Renal pelvis (tissue), 4 donors: ENCODE data around the gene PTK7. TPM values are rescaled to one million over a fixed set of nuclear protein-coding genes. Genes with fewer than 3 reads are reported as not detected.

Experiments
- DNase-seq: peaks from one replicate; pipeline ENCODE4 v3.0.0-alpha.2; 2013
- polyA plus RNA-seq, 3 donors: library from polyadenylated mRNA; unstranded; fragments of 120-200 nt; gene quantifications; one replicate each; pipeline ENCODE4 v1.2.1, GENCODE V29; 2013; ENCODE audit not compliant: insufficient read length in 3 of 3

The PTK7 gene
- polyA plus RNA-seq, 3 donors: 229 to 267 (median 251) TPM

DNA sequence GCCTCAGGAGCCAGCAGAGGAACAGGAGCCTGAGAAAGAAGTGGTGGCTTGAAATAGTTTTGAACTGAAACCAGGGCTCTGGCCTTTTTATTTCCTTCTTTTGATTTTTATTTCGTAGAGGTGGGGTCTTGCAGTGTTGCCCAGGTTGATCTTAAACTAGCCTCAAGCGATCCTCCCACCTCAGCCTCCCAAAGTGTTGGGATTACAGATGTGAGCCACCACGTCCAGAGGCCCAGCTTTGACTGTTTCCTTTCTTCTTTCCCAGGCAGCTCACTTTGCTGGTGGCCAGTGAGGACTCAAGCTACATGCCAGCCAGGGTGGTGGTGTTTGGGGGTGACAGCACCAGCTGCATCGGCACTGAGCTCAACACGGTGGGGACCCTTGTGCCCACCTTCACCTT is 126.3 kb downstream of the PTK7 start:
- DNase-seq: no peak

DNA sequence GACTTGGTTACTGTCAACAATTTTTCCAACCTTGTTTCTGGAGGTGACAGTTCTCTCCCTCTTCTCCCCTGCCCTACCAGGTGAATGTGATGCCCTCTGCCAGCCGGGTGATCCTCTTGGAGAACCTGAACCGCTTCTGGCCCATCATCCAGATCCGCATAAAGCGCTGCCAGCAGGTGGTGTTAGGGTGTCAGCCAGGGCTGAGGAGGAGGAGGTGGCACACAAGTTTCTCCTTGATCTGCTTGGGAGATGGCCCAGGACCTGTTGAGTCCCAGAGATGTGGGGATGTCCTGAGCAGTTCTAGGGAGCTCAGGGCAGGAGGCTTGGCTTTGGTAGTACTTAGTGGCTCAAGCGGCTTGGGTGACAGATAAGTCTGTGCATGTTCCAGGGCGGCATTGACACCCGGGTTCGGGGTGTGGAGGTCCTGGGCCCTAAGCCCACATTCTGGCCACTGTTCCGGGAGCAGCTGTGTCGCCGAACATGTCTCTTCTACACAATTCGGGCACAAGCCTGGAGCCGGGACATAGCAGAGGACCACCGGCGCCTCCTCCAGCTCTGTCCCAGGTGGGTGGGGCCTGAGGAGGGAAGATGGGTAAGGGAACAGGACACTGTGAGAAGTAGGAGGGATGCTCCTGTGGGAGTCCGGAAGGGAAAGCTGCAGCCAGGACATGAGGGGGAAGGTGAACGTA is 127.1 kb downstream of the PTK7 start:
- no peak for DNase-seq

DNA sequence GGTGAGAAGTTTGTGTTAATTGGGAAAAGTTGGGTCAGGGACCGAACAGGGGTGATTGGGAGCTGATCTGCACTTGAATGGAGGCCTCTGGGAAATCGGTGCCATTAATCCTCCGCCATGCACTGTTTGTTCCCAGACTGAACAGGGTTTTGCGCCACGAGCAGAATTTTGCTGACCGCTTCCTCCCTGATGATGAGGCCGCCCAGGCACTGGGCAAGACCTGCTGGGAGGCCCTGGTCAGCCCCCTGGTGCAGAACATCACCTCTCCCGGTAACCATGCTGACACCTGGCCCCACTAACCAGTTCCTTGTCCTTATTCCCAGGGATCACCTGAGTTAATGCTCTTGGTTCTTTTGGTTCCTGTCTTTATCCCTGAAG is 127.6 kb downstream of the PTK7 start:
- DNase-seq: no peak

DNA sequence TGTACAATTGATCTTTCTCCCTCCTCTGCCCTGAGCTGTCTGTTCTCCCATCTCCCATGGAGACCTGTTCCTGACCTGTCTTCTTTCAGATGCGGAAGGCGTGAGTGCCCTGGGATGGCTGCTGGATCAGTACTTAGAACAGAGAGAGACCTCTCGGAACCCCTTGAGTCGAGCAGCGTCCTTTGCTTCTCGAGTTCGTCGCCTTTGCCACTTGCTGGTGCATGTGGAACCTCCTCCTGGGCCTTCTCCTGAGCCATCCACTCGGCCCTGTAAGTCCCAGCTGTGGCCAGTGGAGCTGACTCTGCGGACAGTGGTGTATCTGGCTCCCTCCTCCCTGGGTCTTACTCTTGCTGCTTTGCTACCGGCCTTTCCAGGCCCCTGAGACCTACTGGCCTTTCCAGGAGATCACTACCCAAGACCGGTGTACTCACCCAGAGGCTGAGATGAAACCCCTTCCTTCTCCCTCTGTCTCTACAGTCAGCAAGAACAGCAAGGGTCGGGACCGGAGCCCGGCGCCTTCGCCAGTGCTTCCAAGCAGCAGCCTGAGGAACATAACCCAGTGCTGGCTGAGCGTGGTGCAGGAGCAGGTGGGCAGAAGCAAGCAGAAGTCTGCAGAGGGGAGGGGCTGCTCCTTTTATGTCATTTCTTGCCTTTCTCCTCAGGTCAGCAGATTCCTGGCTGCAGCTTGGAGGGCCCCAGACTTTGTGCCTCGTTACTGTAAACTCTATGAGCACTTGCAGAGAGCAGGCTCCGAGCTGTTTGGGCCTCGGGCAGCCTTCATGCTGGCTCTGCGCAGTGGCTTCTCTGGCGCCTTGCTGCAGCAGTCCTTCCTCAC is 128.4 kb downstream of the PTK7 start:
- no peak for DNase-seq

DNA sequence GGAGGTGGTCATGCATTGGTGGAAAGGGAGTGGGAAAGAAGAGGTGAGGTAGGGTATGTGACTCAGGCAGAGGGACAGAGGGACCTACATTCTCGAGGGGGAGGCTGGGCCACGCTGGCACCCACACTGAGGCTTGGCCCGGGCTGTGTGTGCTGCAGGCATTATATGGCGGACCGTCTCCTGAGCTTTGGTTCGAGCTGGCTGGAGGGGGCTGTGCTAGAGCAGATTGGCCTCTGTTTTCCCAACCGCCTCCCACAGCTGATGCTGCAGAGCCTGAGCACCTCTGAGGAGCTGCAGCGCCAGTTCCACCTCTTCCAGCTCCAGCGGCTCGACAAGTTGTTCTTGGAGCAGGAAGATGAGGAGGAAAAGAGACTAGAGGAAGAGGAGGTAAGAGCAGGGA is 129.7 kb downstream of the PTK7 start:
- no peak for DNase-seq

DNA sequence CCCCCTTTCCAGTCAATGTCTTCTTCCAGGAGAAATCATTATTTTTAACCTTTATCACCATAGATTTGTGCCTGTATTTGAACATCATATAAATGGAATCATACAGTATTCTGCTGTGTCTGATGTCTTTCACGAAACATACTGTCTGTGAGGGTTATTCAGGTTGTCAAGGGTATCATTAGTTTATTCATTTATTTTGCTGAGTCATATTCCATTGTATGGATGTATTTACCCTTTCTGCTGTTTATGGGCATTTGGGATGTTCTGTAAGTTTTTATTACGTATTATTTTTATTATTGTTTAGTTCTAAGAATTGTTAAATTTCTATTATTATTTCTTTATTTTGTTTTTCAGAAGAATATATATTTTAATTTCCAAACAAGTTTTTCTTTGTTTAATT is 131.2 kb downstream of the PTK7 start:
- DNase-seq: no peak

Other genes with a start within 250 kb of the PTK7 start
- gene RPL7L1, start 196.7 kb upstream of the PTK7 start, polyA plus RNA-seq: 100 to 1,000 TPM in 2 of 3 donors, 10 to 100 TPM in 1; 87.3 to 135 (median 113) TPM
- gene PTCRA, start 160.3 kb upstream of the PTK7 start, polyA plus RNA-seq: under 1 TPM; 0.23 to 0.48 (median 0.41) TPM
- 10 to 100 TPM; 59.3 to 68.5 (median 61.7) TPM for gene CNPY3, start 146.8 kb upstream of the PTK7 start, polyA plus RNA-seq
- 1 to 10 TPM in 2 of 3 donors, under 1 TPM in 1; 0.57 to 1.9 (median 1.5) TPM for gene GNMT, start 115.6 kb upstream of the PTK7 start, polyA plus RNA-seq
- 10 to 100 TPM; 27.8 to 35.3 (median 33.0) TPM for gene PEX6, start 97.1 kb upstream of the PTK7 start, polyA plus RNA-seq
- 10 to 100 TPM; 60.6 to 63.9 (median 62.5) TPM for gene PPP2R5D, start 91.7 kb upstream of the PTK7 start, polyA plus RNA-seq
- 100 to 1,000 TPM in 1 of 3 donors, 10 to 100 TPM in 2; 82.2 to 103 (median 85.9) TPM for gene MEA1, start 62.4 kb upstream of the PTK7 start, polyA plus RNA-seq
- gene KLHDC3, start 62.1 kb upstream of the PTK7 start, polyA plus RNA-seq: 100 to 1,000 TPM in 2 of 3 donors, 10 to 100 TPM in 1; 95.6 to 106 (median 106) TPM
- gene RRP36, start 54.7 kb upstream of the PTK7 start, polyA plus RNA-seq: 10 to 100 TPM; 54.1 to 59.7 (median 56.8) TPM
- 10 to 100 TPM; 55.9 to 62.2 (median 59.2) TPM for gene CUL7, start 22.5 kb upstream of the PTK7 start, polyA plus RNA-seq
- 10 to 100 TPM; 65.2 to 69.9 (median 69.9) TPM for gene MRPL2, start 16.9 kb upstream of the PTK7 start, polyA plus RNA-seq
- gene KLC4, start 16.7 kb upstream of the PTK7 start, polyA plus RNA-seq: 10 to 100 TPM; 58.0 to 82.5 (median 78.5) TPM
- 10 to 100 TPM; 29.0 to 34.7 (median 32.5) TPM for gene SRF, start 95.0 kb downstream of the PTK7 start, polyA plus RNA-seq
- gene CUL9, start 105.9 kb downstream of the PTK7 start, polyA plus RNA-seq: 10 to 100 TPM; 34.3 to 52.2 (median 47.5) TPM
- gene DNPH1, start 153.2 kb downstream of the PTK7 start, polyA plus RNA-seq: 100 to 1,000 TPM in 1 of 3 donors, 10 to 100 TPM in 2; 65.6 to 104 (median 99.8) TPM
- gene TTBK1, start 167.2 kb downstream of the PTK7 start, polyA plus RNA-seq: under 1 TPM; 0.36 to 0.47 (median 0.43) TPM
- under 1 TPM; 0.84 to 0.90 (median 0.86) TPM for gene SLC22A7, start 221.9 kb downstream of the PTK7 start, polyA plus RNA-seq
- 1 to 10 TPM; 3.8 to 8.3 (median 8.1) TPM for gene CRIP3, start 232.5 kb downstream of the PTK7 start, polyA plus RNA-seq